ENCODE data around the gene PANK2.
A peak's percentile ranks its signal among the peaks of the same experiment; 100 is the strongest.
"Not testable (repeated sequence)": the region's sequence is repeated elsewhere in the genome, so short reads cannot be mapped to it uniquely, and the experiment has no call there.

PANK2 gene

DNA sequence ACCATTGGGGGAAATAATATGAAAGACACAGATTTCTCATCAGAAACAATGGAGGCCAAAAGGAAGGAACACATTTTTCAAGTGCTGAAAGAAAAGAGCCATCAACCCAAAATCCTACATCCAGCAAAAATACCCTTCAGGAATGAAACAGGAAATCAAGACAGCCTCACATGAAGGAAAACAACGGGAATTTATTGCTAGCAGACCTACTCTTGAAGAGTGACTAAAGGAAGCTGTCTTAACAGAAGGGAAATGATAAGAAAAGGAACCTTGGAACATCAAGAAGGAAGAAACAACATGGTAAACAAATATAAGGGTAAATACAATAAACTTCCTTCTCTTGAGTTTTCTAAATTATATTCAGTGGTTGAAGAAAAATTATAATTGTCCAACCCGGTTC is 82.0 kb downstream of the PANK2 start:
- Histone ChIP-seq H3K27me3 (no peaks in the 10 kb centered on the region), H3K27ac (no peak overlapping the region), H3K4me2 (no peak overlapping the region), H3K4me1 (no peaks in the 10 kb centered on the region), H3K36me3 (peaks cover 44% of the 10 kb centered on the region), H3K4me3 (no peak overlapping the region), H3K9ac (no peak overlapping the region), H3K9me3 (peaks cover 16% of the 10 kb centered on the region), H4K20me1 (no peaks in the 10 kb centered on the region)
- no peak for TF ChIP-seq Cebpa-rat (IDR thresholded peaks at IDR 0.05)

DNA sequence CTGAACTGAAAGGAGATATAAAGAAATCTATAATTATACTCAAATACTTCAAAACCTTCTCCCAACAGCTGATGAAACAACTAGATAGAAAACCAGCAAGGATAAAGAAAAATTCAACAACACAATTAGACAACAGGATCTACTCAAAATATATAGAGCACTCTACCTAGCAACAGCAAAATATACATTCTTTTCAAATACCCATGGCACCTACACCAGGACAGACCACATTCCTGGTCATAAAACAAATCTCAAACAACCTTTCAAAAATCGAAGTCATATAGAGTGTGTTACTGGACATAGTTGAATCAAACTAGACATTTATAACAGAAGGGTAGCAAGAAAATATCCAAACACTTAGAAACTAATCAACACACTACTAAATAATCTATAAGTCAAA is 83.0 kb downstream of the PANK2 start:
- Histone ChIP-seq H4K20me1 (no peaks in the 10 kb centered on the region), H3K27ac (no peak overlapping the region), H3K4me2 (no peak overlapping the region), H3K9ac (no peak overlapping the region), H3K27me3 (no peaks in the 10 kb centered on the region), H3K4me1 (peaks cover 5% of the 10 kb centered on the region; the same call in 1 of the 2 replicates), H3K4me3 (no peak overlapping the region), H3K36me3 (peaks cover 44% of the 10 kb centered on the region), H3K9me3 (peaks cover 16% of the 10 kb centered on the region)
- TF ChIP-seq Cebpa-rat (IDR thresholded peaks at IDR 0.05), result no peak

DNA sequence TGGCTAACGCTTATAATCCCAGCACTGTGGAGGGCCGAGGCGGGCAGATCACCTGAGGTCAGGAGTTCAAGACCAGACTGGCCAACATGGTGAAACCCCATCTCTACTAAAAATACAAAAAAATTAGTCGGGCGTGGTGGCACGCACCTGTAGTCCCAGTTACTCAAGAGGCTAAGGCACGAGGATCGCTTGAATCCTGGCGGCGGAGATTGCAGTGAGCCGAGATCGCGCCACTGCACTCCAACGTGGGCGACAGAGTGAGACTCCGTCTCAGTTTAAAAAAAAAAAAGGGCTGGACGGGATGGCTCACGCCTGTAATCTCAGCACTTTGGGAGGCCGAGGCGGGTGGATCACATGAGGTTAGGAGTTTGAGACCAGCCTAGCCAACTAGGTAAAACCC is 83.4 kb downstream of the PANK2 start:
- not testable (repeated sequence) for H3K4me1 ChIP-seq, H3K27ac ChIP-seq, H3K4me2 ChIP-seq, H3K4me3 ChIP-seq, H4K20me1 ChIP-seq, H3K27me3 ChIP-seq, H3K9ac ChIP-seq
- Histone ChIP-seq H3K36me3 (peaks cover 40% of the 10 kb centered on the region), H3K9me3 (peaks cover 16% of the 10 kb centered on the region)

DNA sequence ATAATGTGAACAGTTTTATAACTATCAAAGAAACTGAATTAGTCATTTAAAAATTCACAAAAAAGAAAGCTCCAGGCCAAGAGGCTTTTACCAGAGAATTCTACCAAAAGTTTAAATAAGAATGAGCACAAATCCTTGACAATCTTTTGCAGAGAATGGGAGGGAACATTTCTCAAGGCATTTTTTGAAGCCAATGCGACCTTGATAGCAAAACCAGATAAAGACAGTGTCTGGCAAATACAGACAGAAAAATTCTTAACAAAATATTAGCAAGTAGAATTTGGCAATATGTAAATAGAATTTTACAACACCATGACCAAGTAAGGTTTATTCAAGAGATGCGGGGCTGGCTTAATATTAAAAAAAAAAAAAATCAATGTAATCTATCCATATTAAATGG is 84.5 kb downstream of the PANK2 start:
- H4K20me1 ChIP-seq, result no peaks in the 10 kb centered on the region
- peaks cover 31% of the 10 kb centered on the region for H3K36me3 ChIP-seq
- peaks cover 5% of the 10 kb centered on the region; the same call in 1 of the 2 replicates for H3K4me1 ChIP-seq

DNA sequence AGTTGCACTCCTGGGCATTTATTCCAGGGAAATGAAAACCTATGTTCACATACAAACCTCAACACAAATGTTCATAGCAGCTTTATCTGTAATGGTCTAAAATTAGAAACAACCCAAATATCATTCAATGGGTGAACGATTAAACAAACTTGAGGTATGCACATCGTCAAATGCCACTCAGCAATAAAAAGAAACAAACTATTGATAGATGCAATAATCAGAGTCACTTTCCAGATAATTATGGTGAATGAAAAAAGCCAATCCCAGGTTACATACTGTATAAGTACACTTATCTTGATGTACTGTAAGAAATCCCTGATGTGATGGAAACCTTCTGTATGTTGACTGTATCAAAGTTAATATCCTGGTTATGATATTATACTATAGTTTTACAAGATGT is 87.3 kb downstream of the PANK2 start:
- Histone ChIP-seq H3K27me3 (no peaks in the 10 kb centered on the region), H3K36me3 (peaks cover 17% of the 10 kb centered on the region), H3K9ac (no peak overlapping the region), H3K9me3 (peaks cover 16% of the 10 kb centered on the region), H4K20me1 (no peaks in the 10 kb centered on the region), H3K4me2 (peak overlapping the region; percentile 20; the same call in 1 of the 2 replicates), H3K27ac (no peak overlapping the region), H3K4me3 (no peak overlapping the region), H3K4me1 (peaks cover 20% of the 10 kb centered on the region)
- no peak for TF ChIP-seq Cebpa-rat (IDR thresholded peaks at IDR 0.05)

More for the DNA sequence above, 84.5 kb downstream of the PANK2 start:
- no peak overlapping the region for H3K9ac ChIP-seq
- no peak for TF ChIP-seq Cebpa-rat (IDR thresholded peaks at IDR 0.05)
- no peaks in the 10 kb centered on the region for H3K27me3 ChIP-seq
- H3K9me3 ChIP-seq, result peaks cover 16% of the 10 kb centered on the region
- no peak overlapping the region for H3K4me3 ChIP-seq
- no peak overlapping the region for H3K27ac ChIP-seq
- no peak overlapping the region for H3K4me2 ChIP-seq
